Pancreas (tissue), 10 donors: ENCODE data around the gene METRN. TPM values are rescaled to one million over a fixed set of nuclear protein-coding genes. Genes with fewer than 3 reads are reported as not detected.

Source experiments
- ATAC-seq, 4 donors: fragments of 200-7000 bp; cut with Tn5 transposase; one replicate each; pipeline versions ENCODE4 v1.8.0 to v1.9.1; 2020; ENCODE audit warnings: mild to moderate bottlenecking in 4 of 4, moderate library complexity in 4 of 4
- DNase-seq, 6 donors: peaks; one replicate each; pipeline ENCODE4 v3.0.0-alpha.2; 2020
- FAIRE-seq: peaks from 2 replicates; lab custom pipeline; 2012; peaks lifted over from hg19 to GRCh38; lab: Jason Lieb, UNC
- H3K27ac ChIP-seq, 4 donors: fragments of 200-600 bp; sonication (generic); 1 replicate in 3 of 4; 2 replicates in 1 of 4; pipeline versions ENCODE4 v1.5.0 to v1.8.0; 2020
- H3K27me3 ChIP-seq, 4 donors: fragments of 200-600 bp; one replicate each; pipeline ENCODE4 v1.8.0; 2021
- H3K36me3 ChIP-seq, 3 donors: fragments of 200-600 bp; sonication (generic) in 1 of 3; one replicate each; pipeline versions ENCODE4 v1.5.0 to v1.8.0; 2020 to 2021
- H3K4me1 ChIP-seq, 3 donors: fragments of 200-600 bp; one replicate each; pipeline ENCODE4 v1.8.0; 2021
- H3K4me3 ChIP-seq, 4 donors: fragments of 200-600 bp; sonication (generic) in 2 of 4; one replicate each; pipeline versions ENCODE4 v1.5.0 to v1.8.0; 2020 to 2021
- H3K9me3 ChIP-seq, 4 donors: fragments of 200-600 bp; one replicate each; pipeline ENCODE4 v1.8.0; 2021
- CTCF ChIP-seq, 4 donors: fragments of 200-600 bp; sonication (generic) in 3 of 4; IDR thresholded peaks; one replicate each; pipeline versions ENCODE4 v1.5.0 to v1.8.0; 2021; ENCODE audit warnings: antibody characterized with exemption in 4 of 4
- WGBS, 2 donors: extraction: QIAGEN DNeasy Blood & Tissue Kit; methylation state at CpG; one replicate each; pipeline ENCODE4 v1.1.7; 2013; 5-methylcytosine and 5-hydroxymethylcytosine counted together
- intact Hi-C, 3 donors: fragments of 100-400 bp; cut with DNase I; formaldehyde crosslinking; loops; one replicate each; pipeline versions ENCODE4 v1.11.1 to v1.14.2; 2022
- polyA plus RNA-seq, 2 donors: library from polyadenylated mRNA; stranded (reverse); fragments of 200-250 nt; gene quantifications; one replicate each; pipeline ENCODE4 v1.2.3, GENCODE V29; 2013
- total RNA-seq, 6 donors: library from RNA; stranded (reverse); fragmentation: NEBNext Ultra II Directional in 4 of 6; extraction: Animal tissue kit (Norgen Biotek cat#: 25700) in 4 of 6; gene quantifications; one replicate each; pipeline versions ENCODE4 v1.2.1 to v1.2.4, GENCODE V29; 2021 to 2023
- donor health status: healthy with polysubstance abuse.
- donor health status: DM: no; HTN: no; CAD: no; lungs with moderate emphysema.
- donor health status: DM: no; HTN: no; CAD: no.
- donor health status: control.
- donor health status: control.
- donor health status: Bipolar disorder and iron deficiency.
- donor health status: DM: yes; HTN: yes; CAD: no.
- donor health status: DM: no; HTN: no; CAD: no.
- donor health status: DM: no; HTN: no; CAD: no.
- donor health status: DM: yes; HTN: yes; CAD: no.

Gene METRN
- total and polyA plus RNA-seq, 8 donors: 27.6 to 82.0 (median 42.2) TPM

GRCh38 chr16:709566-710499 lies 5.1 kb upstream of the METRN start:
- DNase-seq (peak in 1 of 6 donors; percentile 50), FAIRE-seq (no peak)
- WGBS, 2 donors: 17 to 24% methylated on average over 30 of the region's 30 CpGs

GRCh38 chr16:710500-711075 lies 4.3 kb upstream of the METRN start:
- WGBS, 2 donors: 44 to 55% methylated on average over 21 of the region's 21 CpGs
- Histone ChIP-seq H3K9me3 (no peaks in the 10 kb centered on the region), H3K4me3 (no peak overlapping the region), H3K27me3 (peaks cover 0 to 16% (median 0%) of the 10 kb centered on the region in 4 donors), H3K36me3 (no peaks in the 10 kb centered on the region), H3K4me1 (peaks cover 0 to 4% (median 0%) of the 10 kb centered on the region in 3 donors), H3K27ac (no peak overlapping the region)
- no peak for TF ChIP-seq CTCF (IDR thresholded peaks at IDR 0.05)
- FAIRE-seq (no peak), DNase-seq (no peak), ATAC-seq (no peak)
- intact Hi-C loops: loop anchor here in 2 of 3 donors (5.0 to 10.0 kb wide), 2 partner anchors 344 to 347 kb away; no protein-coding TSS in a partner anchor

More at GRCh38 chr16:709566-710499, 5.1 kb upstream of the METRN start:
- no peak overlapping the region for H3K27ac ChIP-seq
- H3K27me3 ChIP-seq: peaks cover 0 to 19% (median under 1%) of the 10 kb centered on the region in 4 donors
- H3K4me3 ChIP-seq: no peak overlapping the region
- H3K9me3 ChIP-seq: no peaks in the 10 kb centered on the region
- no peak for TF ChIP-seq CTCF (IDR thresholded peaks at IDR 0.05)
- peaks cover 0 to 4% (median 0%) of the 10 kb centered on the region in 3 donors for H3K4me1 ChIP-seq
- intact Hi-C loops: loop anchor here in 2 of 3 donors (5.0 to 10.0 kb wide), 3 partner anchors 75 to 347 kb away; partner anchors contain the start of genes CHTF18 (in 1 of the 2) and RPUSD1 (in 1 of the 2)
- H3K36me3 ChIP-seq: no peaks in the 10 kb centered on the region
- ATAC-seq: peak in 3 of 4 donors; percentile 3 to 45 (median 28)

GRCh38 chr16:711084-711483 lies 3.8 kb upstream of the METRN start:
- Histone ChIP-seq H3K27me3 (peaks cover 0 to 16% (median 0%) of the 10 kb centered on the region in 4 donors), H3K27ac (no peak overlapping the region), H3K36me3 (no peaks in the 10 kb centered on the region), H3K4me1 (peaks cover 0 to 7% (median 4%) of the 10 kb centered on the region in 3 donors), H3K4me3 (no peak overlapping the region), H3K9me3 (no peaks in the 10 kb centered on the region)
- FAIRE-seq (no peak), DNase-seq (no peak), ATAC-seq (no peak)
- intact Hi-C loops: loop anchor here in 2 of 3 donors (5.0 to 10.0 kb wide), 2 partner anchors 344 to 346 kb away; no protein-coding TSS in a partner anchor
- no peak for TF ChIP-seq CTCF (IDR thresholded peaks at IDR 0.05)
- WGBS, 2 donors: 47 to 54% methylated on average over 12 of the region's 12 CpGs

- peak; percentile 92 to 97 (median 95) for TF ChIP-seq CTCF (IDR thresholded peaks at IDR 0.05)
- DNase-seq: peak in 5 of 6 donors; percentile 66 to 96 (median 80)
- peak; percentile 49 to 74 (median 64) for ATAC-seq
- WGBS, 2 donors: 8 to 10% methylated on average over 25 of the region's 25 CpGs
- peaks cover 0 to 13% (median 10%) of the 10 kb centered on the region in 3 donors for H3K4me1 ChIP-seq
- no peaks in the 10 kb centered on the region for H3K36me3 ChIP-seq
- intact Hi-C loops: loop anchor here in 2 of 3 donors (5.0 to 10.0 kb wide), 2 partner anchors 343 to 346 kb away; no protein-coding TSS in a partner anchor
- H3K27ac ChIP-seq: no peak overlapping the region
- H3K4me3 ChIP-seq: no peak overlapping the region
- peaks cover 0 to 16% (median 0%) of the 10 kb centered on the region in 4 donors for H3K27me3 ChIP-seq
- H3K9me3 ChIP-seq: no peaks in the 10 kb centered on the region
- FAIRE-seq: no peak
Observed at GRCh38 chr16:711548-712320, 3.2 kb upstream of the METRN start.
